Measurements from ENCODE around the gene SOHLH2. TPM values are rescaled to one million over a fixed set of nuclear protein-coding genes. Genes with fewer than 3 reads are reported as not detected.

Gene SOHLH2
- total RNA-seq, 2 donors from 2014 or later: not detected

- no peak for DNase-seq
- no peak for ATAC-seq
- H3K27me3 Mint-ChIP-seq: no peaks in the 10 kb centered on the region
- no peaks in the 10 kb centered on the region for H3K4me1 Mint-ChIP-seq
- H3K9me3 ChIP-seq (ENCODE audit: control insufficient read depth, low read length, poor library complexity, severe bottlenecking): no peaks in the 10 kb centered on the region
- H3K27ac Mint-ChIP-seq: no peak overlapping the region
- no peak overlapping the region for H3K4me3 Mint-ChIP-seq
- no peaks in the 10 kb centered on the region for H3K36me3 Mint-ChIP-seq (ENCODE audit: low read depth)
These were observed 5.5 kb upstream of the SOHLH2 start for GRCh38 chr13:36219883-36220282.

GRCh38 chr13:36217456-36217855, 3.1 kb upstream of the SOHLH2 start:
- Mint-ChIP-seq H3K36me3 (ENCODE audit: low read depth) (no peaks in the 10 kb centered on the region), H3K4me1 (no peaks in the 10 kb centered on the region), H3K27me3 (no peaks in the 10 kb centered on the region), H3K4me3 (no peak overlapping the region), H3K27ac (no peak overlapping the region)
- DNase-seq: no peak
- ATAC-seq: no peak
- no peaks in the 10 kb centered on the region for H3K9me3 ChIP-seq (ENCODE audit: control insufficient read depth, low read length, poor library complexity, severe bottlenecking)

- Mint-ChIP-seq H3K27ac (no peak overlapping the region), H3K4me1 (no peaks in the 10 kb centered on the region), H3K27me3 (no peaks in the 10 kb centered on the region), H3K36me3 (ENCODE audit: low read depth) (peaks cover 2% of the 10 kb centered on the region), H3K4me3 (no peak overlapping the region)
- no peak for DNase-seq
- no peaks in the 10 kb centered on the region for H3K9me3 ChIP-seq (ENCODE audit: control insufficient read depth, low read length, poor library complexity, severe bottlenecking)
- ATAC-seq: no peak
These were observed 1.6 kb downstream of the SOHLH2 start for GRCh38 chr13:36212789-36213188.

- Mint-ChIP-seq H3K4me3 (no peak overlapping the region), H3K36me3 (ENCODE audit: low read depth) (peaks cover 2% of the 10 kb centered on the region), H3K27ac (no peak overlapping the region), H3K27me3 (no peaks in the 10 kb centered on the region), H3K4me1 (no peaks in the 10 kb centered on the region)
- DNase-seq (no peak), ATAC-seq (no peak)
- H3K9me3 ChIP-seq (ENCODE audit: control insufficient read depth, low read length, poor library complexity, severe bottlenecking): no peaks in the 10 kb centered on the region
These were observed 2.8 kb downstream of the SOHLH2 start for GRCh38 chr13:36211567-36211966.

- H3K27ac Mint-ChIP-seq: no peak overlapping the region
- peaks cover 2% of the 10 kb centered on the region for H3K36me3 Mint-ChIP-seq (ENCODE audit: low read depth)
- no peak for ATAC-seq
- no peaks in the 10 kb centered on the region for H3K27me3 Mint-ChIP-seq
- no peaks in the 10 kb centered on the region for H3K4me1 Mint-ChIP-seq
- H3K9me3 ChIP-seq (ENCODE audit: control insufficient read depth, low read length, poor library complexity, severe bottlenecking): no peaks in the 10 kb centered on the region
- DNase-seq: no peak
- H3K4me3 Mint-ChIP-seq: no peak overlapping the region
These were observed 3.6 kb downstream of the SOHLH2 start for GRCh38 chr13:36210738-36211137.

GRCh38 chr13:36207672-36208071, 6.7 kb downstream of the SOHLH2 start:
- Mint-ChIP-seq H3K36me3 (ENCODE audit: low read depth) (peaks cover 2% of the 10 kb centered on the region), H3K27ac (no peak overlapping the region), H3K4me1 (no peaks in the 10 kb centered on the region), H3K27me3 (no peaks in the 10 kb centered on the region), H3K4me3 (no peak overlapping the region)
- DNase-seq (no peak), ATAC-seq (no peak)
- no peaks in the 10 kb centered on the region for H3K9me3 ChIP-seq (ENCODE audit: control insufficient read depth, low read length, poor library complexity, severe bottlenecking)

- H3K27me3 Mint-ChIP-seq: peaks cover 21% of the 10 kb centered on the region
- no peaks in the 10 kb centered on the region for H3K9me3 ChIP-seq (ENCODE audit: control insufficient read depth, low read length, poor library complexity, severe bottlenecking)
- H3K4me3 Mint-ChIP-seq: no peak overlapping the region
- ATAC-seq (no peak), DNase-seq (no peak)
- H3K27ac Mint-ChIP-seq: no peak overlapping the region
- H3K4me1 Mint-ChIP-seq: peaks cover 3% of the 10 kb centered on the region
- peaks cover 2% of the 10 kb centered on the region for H3K36me3 Mint-ChIP-seq (ENCODE audit: low read depth)
These were observed 21.1 kb downstream of the SOHLH2 start for GRCh38 chr13:36193151-36193855.

GRCh38 chr13:36192166-36192565, 22.2 kb downstream of the SOHLH2 start:
- H3K27me3 Mint-ChIP-seq: peaks cover 12% of the 10 kb centered on the region

GRCh38 chr13:36190771-36191170, 23.6 kb downstream of the SOHLH2 start:
- ATAC-seq (no peak), DNase-seq (no peak)
- Mint-ChIP-seq H3K27me3 (peaks cover 7% of the 10 kb centered on the region), H3K4me1 (no peaks in the 10 kb centered on the region), H3K4me3 (no peak overlapping the region), H3K27ac (no peak overlapping the region), H3K36me3 (ENCODE audit: low read depth) (peaks cover 2% of the 10 kb centered on the region)
- H3K9me3 ChIP-seq (ENCODE audit: control insufficient read depth, low read length, poor library complexity, severe bottlenecking): no peaks in the 10 kb centered on the region

More at GRCh38 chr13:36192166-36192565, 22.2 kb downstream of the SOHLH2 start:
- ATAC-seq (no peak), DNase-seq (no peak)
- Mint-ChIP-seq H3K27ac (no peak overlapping the region), H3K36me3 (ENCODE audit: low read depth) (peaks cover 2% of the 10 kb centered on the region), H3K4me3 (no peak overlapping the region), H3K4me1 (peaks cover 2% of the 10 kb centered on the region)
- H3K9me3 ChIP-seq (ENCODE audit: control insufficient read depth, low read length, poor library complexity, severe bottlenecking): no peaks in the 10 kb centered on the region

GRCh38 chr13:36188441-36188840, 25.9 kb downstream of the SOHLH2 start:
- Mint-ChIP-seq H3K27ac (no peak overlapping the region), H3K4me3 (no peak overlapping the region), H3K36me3 (ENCODE audit: low read depth) (peaks cover 2% of the 10 kb centered on the region), H3K27me3 (peaks cover 7% of the 10 kb centered on the region), H3K4me1 (no peaks in the 10 kb centered on the region)
- no peaks in the 10 kb centered on the region for H3K9me3 ChIP-seq (ENCODE audit: control insufficient read depth, low read length, poor library complexity, severe bottlenecking)
- no peak for DNase-seq
- no peak for ATAC-seq

- ATAC-seq (no peak), DNase-seq (no peak)
- no peaks in the 10 kb centered on the region for H3K9me3 ChIP-seq (ENCODE audit: control insufficient read depth, low read length, poor library complexity, severe bottlenecking)
- H3K27ac Mint-ChIP-seq: no peak overlapping the region
- H3K4me3 Mint-ChIP-seq: no peak overlapping the region
- no peaks in the 10 kb centered on the region for H3K36me3 Mint-ChIP-seq (ENCODE audit: low read depth)
- peaks cover under 1% of the 10 kb centered on the region for H3K27me3 Mint-ChIP-seq
- H3K4me1 Mint-ChIP-seq: no peaks in the 10 kb centered on the region
These were observed 30.5 kb downstream of the SOHLH2 start for GRCh38 chr13:36183901-36184300.

- peaks cover 3% of the 10 kb centered on the region for H3K27me3 Mint-ChIP-seq
- H3K27ac Mint-ChIP-seq: no peak overlapping the region
These were observed 38.7 kb downstream of the SOHLH2 start for GRCh38 chr13:36175621-36176020.

GRCh38 chr13:36174923-36175322, 39.4 kb downstream of the SOHLH2 start:
- Mint-ChIP-seq H3K36me3 (ENCODE audit: low read depth) (no peaks in the 10 kb centered on the region), H3K27ac (no peak overlapping the region), H3K4me3 (no peak overlapping the region), H3K4me1 (no peaks in the 10 kb centered on the region), H3K27me3 (peaks cover 10% of the 10 kb centered on the region)
- ATAC-seq: no peak
- no peaks in the 10 kb centered on the region for H3K9me3 ChIP-seq (ENCODE audit: control insufficient read depth, low read length, poor library complexity, severe bottlenecking)
- no peak for DNase-seq

More at GRCh38 chr13:36175621-36176020, 38.7 kb downstream of the SOHLH2 start:
- H3K4me1 Mint-ChIP-seq: no peaks in the 10 kb centered on the region
- no peak overlapping the region for H3K4me3 Mint-ChIP-seq
- H3K9me3 ChIP-seq (ENCODE audit: control insufficient read depth, low read length, poor library complexity, severe bottlenecking): no peaks in the 10 kb centered on the region
- H3K36me3 Mint-ChIP-seq (ENCODE audit: low read depth): no peaks in the 10 kb centered on the region
- DNase-seq: no peak
- no peak for ATAC-seq

GRCh38 chr13:36173571-36174322, 40.6 kb downstream of the SOHLH2 start:
- no peak for DNase-seq
- Mint-ChIP-seq H3K4me1 (no peaks in the 10 kb centered on the region), H3K27ac (no peak overlapping the region), H3K27me3 (peaks cover 13% of the 10 kb centered on the region), H3K4me3 (no peak overlapping the region), H3K36me3 (ENCODE audit: low read depth) (no peaks in the 10 kb centered on the region)
- no peak for ATAC-seq
- no peaks in the 10 kb centered on the region for H3K9me3 ChIP-seq (ENCODE audit: control insufficient read depth, low read length, poor library complexity, severe bottlenecking)
